HCEC 1CT (cell line): ENCODE measurements around the gene ELP1.
"Not testable (repeated sequence)": the region's sequence is repeated elsewhere in the genome, so short reads cannot be mapped to it uniquely, and the experiment has no call there.

ENCODE experiments used
- DNase-seq: peaks from one replicate; pipeline ENCODE4 v3.0.0-alpha.2; 2017

The ELP1 gene

GRCh38 chr9:108928386-108928785, 5.5 kb downstream of the ELP1 start:
- DNase-seq = no peak

- DNase-seq = no peak
Observed at GRCh38 chr9:108924466-108924865, 9.5 kb downstream of the ELP1 start.

GRCh38 chr9:108921200-108921599, 12.7 kb downstream of the ELP1 start:
- no peak for DNase-seq

- DNase-seq = not testable (repeated sequence)
Observed at GRCh38 chr9:108920401-108920800, 13.5 kb downstream of the ELP1 start.

- no peak for DNase-seq
Observed at GRCh38 chr9:108919517-108919916, 14.4 kb downstream of the ELP1 start.

GRCh38 chr9:108913391-108913790, 20.5 kb downstream of the ELP1 start:
- DNase-seq = no peak

- no peak for DNase-seq
Observed at GRCh38 chr9:108911820-108912219, 22.1 kb downstream of the ELP1 start.

- DNase-seq = no peak
Observed at GRCh38 chr9:108910914-108911313, 23.0 kb downstream of the ELP1 start.

- DNase-seq = no peak
Observed at GRCh38 chr9:108910402-108910801, 23.5 kb downstream of the ELP1 start.

GRCh38 chr9:108905494-108905893, 28.4 kb downstream of the ELP1 start:
- no peak for DNase-seq

- DNase-seq = no peak
Observed at GRCh38 chr9:108904161-108904560, 29.8 kb downstream of the ELP1 start.

- DNase-seq = no peak
Observed at GRCh38 chr9:108903420-108904103, 30.4 kb downstream of the ELP1 start.

- DNase-seq = no peak
Observed at GRCh38 chr9:108900176-108900575, 33.7 kb downstream of the ELP1 start.

GRCh38 chr9:108899023-108899695, 34.8 kb downstream of the ELP1 start:
- not testable (repeated sequence) for DNase-seq

GRCh38 chr9:108897324-108898096, 36.4 kb downstream of the ELP1 start:
- no peak for DNase-seq

- no peak for DNase-seq
Observed at GRCh38 chr9:108894225-108894997, 39.5 kb downstream of the ELP1 start.

- no peak for DNase-seq
Observed at GRCh38 chr9:108889649-108890067, 44.3 kb downstream of the ELP1 start.

- not testable (repeated sequence) for DNase-seq
Observed at GRCh38 chr9:108886594-108887271, 47.2 kb downstream of the ELP1 start.

GRCh38 chr9:108885643-108886348, 48.1 kb downstream of the ELP1 start:
- peak; percentile 76 for DNase-seq

- no peak for DNase-seq
Observed at GRCh38 chr9:108884701-108885100, 49.2 kb downstream of the ELP1 start.

GRCh38 chr9:108883085-108883484, 50.8 kb downstream of the ELP1 start:
- no peak for DNase-seq
